ENCODE results near the gene SLC24A1. TPM values are rescaled to one million over a fixed set of nuclear protein-coding genes. Genes with fewer than 3 reads are reported as not detected.
A peak's percentile ranks its signal among the peaks of the same experiment; 100 is the strongest.

The SLC24A1 gene
- total and polyA plus RNA-seq, 10 of the 15 experiments (the other 5 are each of a cell fraction or from before 2014, with no cell fraction given): 1.4 to 5.8 (median 3.3) TPM

GRCh38 chr15:65663521-65663920, 41.8 kb downstream of the SLC24A1 start:
- H3K27me3 ChIP-seq (replicated peaks in 1 of 2; ENCODE audit: control insufficient read depth in 2 of 2, insufficient read depth in 2 of 2, low read length in 1 of 2): no peaks in the 10 kb centered on the region
- H3K79me2 ChIP-seq (ENCODE audit: control insufficient read depth, insufficient read depth, low read length): no peaks in the 10 kb centered on the region
- ATAC-seq (peak; percentile 71), FAIRE-seq (no peak), DNase-seq (ENCODE audit: low read depth, low spot score) (peak; percentile 26)
- H2AFZ ChIP-seq (ENCODE audit: control insufficient read depth, low read depth, low read length): no peak overlapping the region
- no peaks in the 10 kb centered on the region for H4K20me1 ChIP-seq (ENCODE audit: control insufficient read depth, insufficient read depth)
- no peak overlapping the region for H3K4me3 ChIP-seq
- in situ Hi-C loops (cut with MboI): no loop called here
- no peak overlapping the region for H3K27ac ChIP-seq (ENCODE audit: control insufficient read depth, insufficient read depth)
- TF ChIP-seq ZBTB40 (IDR thresholded peaks at IDR 0.05; ENCODE audit: borderline replicate concordance) (no peak), SIX5 (IDR thresholded peaks at IDR 0.05; ENCODE audit: low read depth, low read length, severe bottlenecking) (no peak), ZBTB33 (IDR thresholded peaks at IDR 0.05) (no peak), SIN3A (IDR thresholded peaks at IDR 0.05; ENCODE audit: low read depth, low read length) (no peak), MTA3 (IDR thresholded peaks at IDR 0.05; ENCODE audit: borderline replicate concordance, low read length) (no peak), YY1 (IDR thresholded peaks at IDR 0.05; ENCODE audit: low read depth, low read length) (no peak), TBL1XR1 (IDR thresholded peaks at IDR 0.05; ENCODE audit: low read depth, low read length) (no peak), ETV6 (conservative IDR thresholded peaks at IDR 0.05 in 1 of 2, IDR thresholded peaks at IDR 0.05 in 1 of 2; ENCODE audit: borderline replicate concordance in 1 of 2, low read depth in 1 of 2) (no peak), POLR2A (IDR thresholded peaks at IDR 0.05; ENCODE audit: low read depth, low read length) (no peak), USF1 (IDR thresholded peaks at IDR 0.05; ENCODE audit: borderline replicate concordance, extremely low read length, insufficient read depth, low read depth, low read length) (no peak), USF2 (IDR thresholded peaks at IDR 0.05; ENCODE audit: borderline replicate concordance, low read depth, low read length) (no peak), SP1 (IDR thresholded peaks at IDR 0.05; ENCODE audit: low read depth, low read length) (no peak), STAT3 (IDR thresholded peaks at IDR 0.05; ENCODE audit: low read depth, low read length) (no peak), ASH2L (IDR thresholded peaks at IDR 0.05; ENCODE audit: borderline replicate concordance, low read depth) (no peak)
- BruUV-seq (replicated peaks): no TSS peak
- no peaks in the 10 kb centered on the region for H3K9me3 ChIP-seq (replicated peaks; ENCODE audit: control insufficient read depth, insufficient read depth, low read length)
- ChIA-PET CTCF (interaction anchor here (0.8 to 1.6 kb wide), 4 partner anchors 11 to 174 kb away, joined by 3 to 6 read pairs (median 4); no protein-coding TSS in a partner anchor), POLR2A (no interaction called here), SMC1A (ENCODE audit: uncharacterized antibody, unreplicated experiment) (interaction anchor here (0.6 to 3.3 kb wide), 7 partner anchors 9 to 661 kb away, joined by 3 to 15 read pairs (median 4); no protein-coding TSS in a partner anchor), RAD21 (ENCODE audit: unreplicated experiment) (interaction anchor here (0.9 to 1.2 kb wide), 3 partner anchors 21 to 173 kb away, joined by 3 to 4 read pairs (median 4); no protein-coding TSS in a partner anchor)
- intact Hi-C loops (cut with micrococcal nuclease; ENCODE audit: unreplicated experiment): no loop called here
- peaks cover 5 to 16% of the 10 kb centered on the region in 2 experiments for H3K36me3 ChIP-seq (ENCODE audit: control insufficient read depth in 2 of 2, insufficient read depth in 2 of 2, low read length in 1 of 2)
- H3K9ac ChIP-seq (ENCODE audit: control insufficient read depth, insufficient read depth, low read length): no peak overlapping the region
- peaks cover 7% of the 10 kb centered on the region; the same call in 1 of the 2 replicates for H3K4me1 ChIP-seq (ENCODE audit: control insufficient read depth, insufficient read depth, low read length)
- H3K4me2 ChIP-seq (ENCODE audit: control insufficient read depth, insufficient read depth): no peak overlapping the region
- WGBS (ENCODE audit: insufficient coverage, insufficient replicate concordance, low lambda C conversion rate, missing lambda C conversion rate): 52% methylated on average over 3 of the region's 3 CpGs
